ENCODE results near the gene PRKCB.

- TF ChIP-seq CTCF (IDR thresholded peaks at IDR 0.05) = no peak
- TF ChIP-seq POLR2A (IDR thresholded peaks at IDR 0.05) = no peak
These were observed 313.3 kb downstream of the PRKCB start for GRCh38 chr16:24149102-24149501.
